Measurements from ENCODE around the gene PANX1.

The PANX1 gene

GRCh38 chr11:94141511-94142307, 13.1 kb downstream of the PANX1 start:
- no peak overlapping the region for H3K4me3 ChIP-seq (ENCODE audit: control insufficient read depth, low read depth, low read length)
- TF ChIP-seq, protein P1, sequence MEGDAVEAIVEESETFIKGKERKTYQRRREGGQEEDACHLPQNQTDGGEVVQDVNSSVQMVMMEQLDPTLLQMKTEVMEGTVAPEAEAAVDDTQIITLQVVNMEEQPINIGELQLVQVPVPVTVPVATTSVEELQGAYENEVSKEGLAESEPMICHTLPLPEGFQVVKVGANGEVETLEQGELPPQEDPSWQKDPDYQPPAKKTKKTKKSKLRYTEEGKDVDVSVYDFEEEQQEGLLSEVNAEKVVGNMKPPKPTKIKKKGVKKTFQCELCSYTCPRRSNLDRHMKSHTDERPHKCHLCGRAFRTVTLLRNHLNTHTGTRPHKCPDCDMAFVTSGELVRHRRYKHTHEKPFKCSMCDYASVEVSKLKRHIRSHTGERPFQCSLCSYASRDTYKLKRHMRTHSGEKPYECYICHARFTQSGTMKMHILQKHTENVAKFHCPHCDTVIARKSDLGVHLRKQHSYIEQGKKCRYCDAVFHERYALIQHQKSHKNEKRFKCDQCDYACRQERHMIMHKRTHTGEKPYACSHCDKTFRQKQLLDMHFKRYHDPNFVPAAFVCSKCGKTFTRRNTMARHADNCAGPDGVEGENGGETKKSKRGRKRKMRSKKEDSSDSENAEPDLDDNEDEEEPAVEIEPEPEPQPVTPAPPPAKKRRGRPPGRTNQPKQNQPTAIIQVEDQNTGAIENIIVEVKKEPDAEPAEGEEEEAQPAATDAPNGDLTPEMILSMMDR (IDR thresholded peaks at IDR 0.05; ENCODE audit: control insufficient read depth, insufficient read depth, low read depth, low read length, missing control alignments) = no peak
- no peak for DNase-seq (ENCODE audit: low read depth)

GRCh38 chr11:94142308-94143281, 14.0 kb downstream of the PANX1 start:
- no peak overlapping the region for H3K4me3 ChIP-seq (ENCODE audit: control insufficient read depth, low read depth, low read length)
- no peak for DNase-seq (ENCODE audit: low read depth)
- TF ChIP-seq, protein P1 (IDR thresholded peaks at IDR 0.05; ENCODE audit: control insufficient read depth, insufficient read depth, low read depth, low read length, missing control alignments) = no peak

DNA sequence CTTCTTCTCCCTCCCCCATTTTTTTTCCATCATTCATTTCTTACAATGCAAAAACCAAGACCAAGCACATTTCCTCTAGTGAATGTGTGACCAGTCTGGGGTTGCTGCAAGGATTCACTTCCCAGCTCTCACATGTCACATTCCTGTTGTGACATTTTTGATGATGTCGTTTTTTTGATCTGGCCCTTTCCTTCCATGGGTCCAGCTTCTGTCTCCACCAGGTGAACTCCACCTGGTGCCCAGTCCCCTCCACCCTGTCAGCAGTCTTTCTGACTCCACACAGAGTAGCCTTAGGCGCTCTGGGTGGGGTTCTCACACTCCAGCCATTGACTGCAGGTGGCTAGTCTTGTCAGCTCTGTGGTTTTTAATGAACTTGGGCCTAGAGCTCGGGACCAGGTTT, 15.6 kb downstream of the PANX1 start:
- TF ChIP-seq, protein P1 (IDR thresholded peaks at IDR 0.05; ENCODE audit: control insufficient read depth, insufficient read depth, low read depth, low read length, missing control alignments) = no peak
- DNase-seq (ENCODE audit: low read depth) = no peak
- no peak overlapping the region for H3K4me3 ChIP-seq (ENCODE audit: control insufficient read depth, low read depth, low read length)

DNA sequence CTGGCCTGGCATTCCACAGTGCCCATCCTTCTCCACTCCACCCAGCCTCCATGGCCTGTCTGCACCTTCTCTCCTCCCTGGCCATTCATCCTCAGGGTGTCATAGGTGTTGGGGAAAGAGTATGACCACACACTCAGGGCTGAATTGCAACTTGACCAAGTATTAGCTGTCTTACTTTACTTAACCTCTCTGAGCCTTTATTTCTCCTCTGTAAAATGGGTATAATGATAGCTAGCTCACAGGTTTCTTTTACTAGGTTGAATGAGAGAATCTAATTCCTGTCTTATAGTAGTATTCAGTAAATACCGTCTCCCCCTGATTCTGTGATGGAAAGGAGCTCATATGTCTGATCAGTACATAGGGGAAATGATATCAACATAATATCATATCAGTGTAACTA, 16.0 kb downstream of the PANX1 start:
- H3K4me3 ChIP-seq (ENCODE audit: control insufficient read depth, low read depth, low read length) = no peak overlapping the region
- TF ChIP-seq, protein P1 (IDR thresholded peaks at IDR 0.05; ENCODE audit: control insufficient read depth, insufficient read depth, low read depth, low read length, missing control alignments) = no peak
- no peak for DNase-seq (ENCODE audit: low read depth)

- TF ChIP-seq, protein P1 (IDR thresholded peaks at IDR 0.05; ENCODE audit: control insufficient read depth, insufficient read depth, low read depth, low read length, missing control alignments) = no peak
- DNase-seq (ENCODE audit: low read depth) = no peak
- H3K4me3 ChIP-seq (ENCODE audit: control insufficient read depth, low read depth, low read length) = no peak overlapping the region
These were observed 16.8 kb downstream of the PANX1 start for GRCh38 chr11:94145431-94145830.

- no peak overlapping the region for H3K4me3 ChIP-seq (ENCODE audit: control insufficient read depth, low read depth, low read length)
- TF ChIP-seq, protein P1 (IDR thresholded peaks at IDR 0.05; ENCODE audit: control insufficient read depth, insufficient read depth, low read depth, low read length, missing control alignments) = no peak
- no peak for DNase-seq (ENCODE audit: low read depth)
These were observed 17.3 kb downstream of the PANX1 start for GRCh38 chr11:94145916-94146315.
